ENCODE measurements around the gene RDH13.
"Not testable (repeated sequence)": the region's sequence is repeated elsewhere in the genome, so short reads cannot be mapped to it uniquely, and the experiment has no call there.

RDH13 gene

DNA sequence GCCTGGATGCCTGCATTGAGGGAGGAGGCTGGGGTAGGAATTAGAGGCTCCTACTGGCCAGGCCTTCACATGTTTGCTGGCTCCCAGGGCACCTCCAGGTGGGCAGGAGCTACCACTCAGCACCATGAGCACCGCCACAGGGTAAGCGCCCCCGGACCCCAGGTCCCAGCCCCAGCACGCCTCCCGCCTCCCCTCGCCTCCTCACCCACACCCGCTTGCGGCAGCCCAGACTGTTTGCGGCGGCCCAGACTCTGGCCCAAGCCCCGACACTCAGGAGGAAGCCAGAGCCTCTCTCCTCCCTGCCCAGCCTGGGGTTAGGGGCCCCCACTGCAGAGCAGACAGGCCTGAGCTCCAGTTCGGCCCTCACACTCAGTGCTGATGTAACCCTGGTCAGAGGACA is 13.4 kb upstream of the RDH13 start:
- no peak for DNase-seq

DNA sequence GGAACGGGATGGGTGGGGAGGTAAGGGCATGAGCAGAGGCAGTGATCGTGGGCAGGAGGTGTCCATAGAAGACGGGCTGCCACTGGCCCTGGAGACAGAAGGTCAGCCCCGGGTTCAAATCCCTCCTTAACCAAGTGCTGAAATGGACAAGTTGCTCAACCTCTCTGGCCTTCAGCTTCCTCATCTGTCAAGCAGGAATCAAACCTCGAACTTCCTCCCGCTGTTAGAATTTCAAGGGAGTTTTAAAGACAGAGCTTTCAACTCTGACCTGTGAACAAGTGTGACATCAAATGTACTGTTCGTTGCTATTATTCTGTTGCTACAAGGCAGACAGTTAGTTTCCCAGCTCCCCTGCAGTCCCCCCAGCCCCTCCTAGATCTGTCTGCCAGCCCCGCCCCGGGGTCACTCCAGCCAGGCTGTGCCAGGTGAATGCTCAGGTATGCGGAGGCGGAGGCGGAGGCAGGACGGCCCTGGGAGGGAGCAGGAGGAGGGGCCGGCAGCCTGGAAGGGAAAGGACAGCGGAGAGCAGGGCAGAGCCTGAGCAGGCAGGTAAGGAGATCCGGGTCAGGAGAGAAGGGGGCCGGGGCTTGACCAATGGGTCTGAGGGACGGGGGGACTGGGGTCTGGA is 12.5 kb upstream of the RDH13 start, which contains the start of gene EPS8L1:
Gene EPS8L1 (plus strand): TSS at position 499 of the 628 bp plus-strand sequence. CDS start 576 bp downstream, outside the sequence.
- DNase-seq, result no peak

DNA sequence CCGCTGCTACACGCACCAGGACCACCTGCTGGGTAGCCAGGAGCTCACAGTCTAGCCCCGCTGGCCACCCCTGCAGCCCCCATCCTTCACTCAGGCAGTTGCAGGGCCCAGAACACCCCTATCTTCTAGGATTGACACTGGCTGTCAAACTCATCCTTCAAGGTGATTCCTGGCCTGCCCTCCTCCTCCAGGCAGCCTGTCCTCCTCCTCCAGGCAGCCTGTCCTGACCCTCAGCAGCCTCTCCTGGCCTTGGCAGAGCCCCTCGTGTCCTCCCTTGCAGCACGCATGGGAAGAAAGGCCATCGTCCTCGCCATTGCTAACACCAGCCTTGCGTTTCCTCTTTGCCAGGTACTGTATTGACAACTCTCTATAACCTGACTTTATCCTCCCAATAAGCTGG is 9.0 kb upstream of the RDH13 start:
- DNase-seq, result no peak

DNA sequence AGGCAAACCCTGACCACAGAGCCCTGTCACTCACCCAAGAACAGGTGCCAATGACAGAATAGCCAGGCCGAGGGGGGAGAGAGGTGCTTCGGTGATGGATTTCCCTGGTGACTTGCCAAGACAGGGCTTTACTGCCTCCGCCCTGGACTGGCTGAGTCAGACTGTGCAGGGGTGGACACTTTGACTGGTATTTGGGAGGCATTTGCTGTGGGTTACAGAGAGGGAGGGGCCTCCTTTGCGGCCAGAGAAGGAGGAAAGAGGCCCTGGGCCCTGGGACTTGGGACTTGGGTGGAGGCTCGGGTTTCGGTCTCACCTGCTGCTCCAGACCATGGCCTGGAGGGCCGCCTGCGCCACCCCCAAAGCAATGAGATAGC is 8.2 kb upstream of the RDH13 start:
- no peak for DNase-seq

DNA sequence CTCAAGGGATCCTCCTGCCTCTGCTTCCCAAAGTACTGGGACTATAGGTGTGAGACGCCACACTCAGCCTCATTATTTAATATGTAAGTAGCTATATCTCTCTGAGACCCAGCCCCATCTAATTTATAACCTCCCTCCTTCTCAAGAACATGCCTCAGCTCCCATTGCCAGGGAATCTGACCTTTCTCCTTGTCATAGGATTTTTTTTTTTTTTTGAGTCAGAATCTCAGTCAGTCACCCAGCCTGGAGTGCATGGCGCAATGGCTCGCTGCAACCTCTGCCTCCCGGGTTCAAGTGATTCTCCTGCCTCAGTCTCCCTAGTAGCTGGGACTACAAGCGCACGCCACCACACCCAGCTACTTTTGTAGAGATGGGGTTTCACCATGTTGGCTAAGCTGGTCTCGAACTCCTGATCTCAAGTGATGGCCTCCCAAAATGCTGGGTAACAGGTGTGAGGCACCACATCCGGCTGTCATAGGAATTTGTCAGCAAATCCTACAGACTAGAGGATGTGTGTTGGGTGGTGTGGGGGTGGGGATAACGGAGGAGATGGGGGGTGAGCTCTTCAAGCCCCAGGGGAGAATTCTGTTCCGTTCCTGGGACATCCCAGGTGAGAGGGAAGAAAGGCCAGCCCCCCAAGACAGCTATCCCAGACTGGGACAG is 7.6 kb upstream of the RDH13 start:
- no peak for DNase-seq

DNA sequence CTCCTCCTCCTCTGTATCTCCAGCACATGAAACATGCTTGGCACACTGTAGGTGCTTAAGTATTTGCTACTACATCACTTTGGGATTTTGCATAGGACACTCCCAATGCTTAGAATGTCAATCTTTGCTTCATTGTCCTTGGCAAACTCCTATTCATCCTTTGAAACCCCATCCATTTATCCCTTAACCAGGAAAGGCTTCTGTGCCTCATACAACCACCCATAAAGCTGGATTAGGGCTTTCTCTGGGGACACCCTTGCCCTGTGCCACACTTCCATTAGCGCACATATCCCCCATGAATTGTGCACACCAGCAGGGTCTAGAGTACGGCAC is 6.9 kb upstream of the RDH13 start:
- no peak for DNase-seq

DNA sequence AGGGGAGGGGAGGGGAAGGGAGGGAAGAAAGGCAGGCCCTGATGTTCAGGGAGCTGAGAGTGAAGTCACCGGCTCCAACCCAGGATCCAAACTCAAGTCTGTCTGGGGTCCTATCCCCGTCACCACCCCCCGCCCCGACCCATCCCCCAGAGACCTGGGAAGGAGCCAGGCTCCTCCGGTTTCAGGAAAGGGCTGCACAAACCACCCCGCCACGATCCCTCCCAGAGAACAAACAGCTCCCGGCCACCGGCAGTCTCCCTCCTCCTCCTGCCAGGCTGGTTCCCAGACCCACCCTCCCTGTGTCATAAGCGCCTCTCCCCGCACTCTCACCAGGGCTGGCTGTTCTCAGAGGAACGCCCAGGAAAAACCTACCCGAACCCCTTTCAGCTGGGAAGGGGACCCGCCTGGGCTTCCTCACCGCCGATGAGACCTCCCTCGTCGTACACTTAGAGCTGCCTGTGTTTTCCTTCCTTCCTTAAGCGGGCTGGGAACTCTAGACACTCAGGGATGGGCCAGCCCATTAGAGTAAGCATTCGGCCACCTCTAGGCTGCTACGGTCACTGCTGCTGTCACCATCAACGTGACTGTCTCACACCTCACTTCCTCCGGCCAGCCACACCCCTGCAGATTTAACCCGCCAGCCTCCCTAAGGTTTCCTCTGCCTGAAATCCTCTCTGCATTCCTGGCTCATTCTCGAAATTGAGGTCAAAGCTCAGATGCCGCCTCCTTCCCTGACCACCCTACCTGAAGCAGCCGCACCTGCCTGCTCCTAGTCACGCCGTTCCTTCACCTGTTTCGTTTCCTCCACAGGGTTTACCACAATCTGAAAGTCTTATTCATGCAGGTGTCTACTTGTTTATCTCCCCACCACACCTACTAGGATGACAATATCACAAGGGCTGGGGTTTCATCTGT is 6.3 kb upstream of the RDH13 start:
- DNase-seq, result peak; percentile 48

DNA sequence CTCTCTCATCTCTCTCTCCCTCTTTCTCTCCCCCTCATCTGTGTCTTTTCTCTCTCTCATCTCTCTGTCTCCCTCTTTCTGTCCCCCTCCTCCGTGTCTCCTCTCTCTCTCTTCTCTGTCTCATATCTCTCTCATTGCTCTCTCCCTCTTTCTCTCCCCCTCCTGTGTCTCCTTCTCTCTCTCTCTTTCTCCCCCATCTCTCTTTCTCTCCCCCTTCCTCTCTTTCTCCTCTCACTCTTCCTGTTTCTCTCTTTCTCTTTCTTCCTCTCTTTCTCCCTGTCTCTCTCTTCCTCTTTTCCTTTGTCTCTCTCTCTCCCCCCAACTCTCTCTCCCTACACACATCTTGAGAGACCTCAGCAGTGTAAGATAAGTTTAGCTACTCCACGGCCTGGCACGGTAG is 4.9 kb upstream of the RDH13 start:
- no peak for DNase-seq

DNA sequence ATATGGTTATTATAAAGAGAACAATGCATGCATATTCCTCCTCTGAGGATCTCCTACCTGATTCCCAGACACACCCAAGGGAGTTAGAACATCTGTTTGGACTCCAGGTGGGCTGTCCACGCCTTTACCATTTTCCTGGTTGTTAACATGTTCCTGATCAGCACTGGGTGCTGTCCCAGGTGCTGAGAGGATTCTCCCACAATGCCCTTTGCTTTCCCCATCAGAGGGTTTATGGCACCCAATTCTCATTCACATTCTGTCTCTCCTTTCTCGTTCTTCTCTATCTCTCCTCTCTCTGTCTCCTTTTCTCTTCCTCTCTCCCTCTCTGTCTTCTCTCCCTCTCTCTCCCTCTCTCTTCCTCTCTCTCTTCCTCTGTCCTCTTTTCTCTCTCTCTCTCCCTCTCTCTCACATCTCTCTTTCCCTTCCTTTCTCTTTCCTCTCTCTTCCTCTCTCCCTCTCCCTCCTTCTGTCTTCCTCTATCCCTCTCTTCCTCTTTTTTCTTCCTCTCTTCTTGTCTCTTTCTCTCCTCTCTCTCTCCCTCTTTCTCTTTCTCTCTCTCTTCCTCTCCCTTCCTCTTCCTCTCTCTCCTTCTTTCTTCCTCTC is 3.3 kb upstream of the RDH13 start:
- no peak for DNase-seq

DNA sequence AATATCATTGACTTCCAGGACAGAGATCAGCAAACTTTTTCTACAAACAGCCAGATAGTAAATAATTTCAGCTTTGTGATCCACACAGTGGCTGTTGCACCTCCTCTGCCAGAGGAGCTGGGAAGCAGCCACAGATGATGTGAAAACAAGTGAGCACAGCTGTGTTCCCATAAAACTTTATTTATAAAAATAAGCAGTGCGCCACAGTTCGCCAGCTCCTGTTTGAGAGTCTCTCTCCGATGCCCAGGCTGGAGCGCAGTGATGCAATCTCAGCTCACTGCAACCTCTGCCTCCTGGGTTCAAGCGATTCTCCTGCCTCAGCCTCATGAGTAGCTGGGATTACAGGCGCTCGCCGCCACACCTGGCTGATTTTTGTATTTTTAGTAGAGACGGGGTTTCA is 2.6 kb upstream of the RDH13 start:
- not testable (repeated sequence) for DNase-seq

DNA sequence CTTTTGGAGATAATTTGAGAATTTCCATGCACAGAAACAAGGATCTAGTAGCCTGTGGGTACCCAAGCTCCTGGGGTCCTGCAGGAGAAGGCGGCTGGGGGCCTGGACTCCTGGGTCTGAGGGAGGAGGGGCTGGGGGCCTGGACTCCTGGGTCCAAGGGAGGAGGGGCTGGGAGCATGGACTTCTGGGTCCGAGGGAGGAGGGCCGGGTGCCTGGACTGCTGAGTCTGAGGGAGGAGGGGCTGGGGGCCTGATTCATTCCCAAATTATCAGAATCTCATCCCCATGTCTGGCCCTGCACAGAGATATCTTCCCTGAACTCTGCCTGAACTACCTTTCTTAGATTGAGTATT is 520 bp upstream of the RDH13 start:
- DNase-seq, result no peak

DNA sequence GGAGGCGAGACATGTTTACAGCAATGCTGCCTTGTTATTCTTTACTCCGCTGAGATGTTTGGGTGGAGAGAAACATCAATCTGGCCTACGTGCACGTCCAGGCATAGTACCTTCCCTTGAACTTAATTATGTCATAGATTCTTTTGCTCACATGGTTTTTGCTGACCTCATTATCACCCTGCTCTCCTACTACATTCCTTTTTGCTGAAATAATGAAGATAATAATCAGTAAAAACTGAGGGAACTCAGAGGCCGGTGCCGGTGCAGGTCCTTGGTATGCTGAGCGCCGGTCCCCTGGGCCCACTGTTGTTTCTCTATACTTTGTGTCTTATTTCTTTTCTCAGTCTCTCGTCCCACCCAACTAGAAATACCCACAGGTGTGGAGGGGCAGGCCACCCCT is 2.7 kb downstream of the RDH13 start:
- DNase-seq, result not testable (repeated sequence)

DNA sequence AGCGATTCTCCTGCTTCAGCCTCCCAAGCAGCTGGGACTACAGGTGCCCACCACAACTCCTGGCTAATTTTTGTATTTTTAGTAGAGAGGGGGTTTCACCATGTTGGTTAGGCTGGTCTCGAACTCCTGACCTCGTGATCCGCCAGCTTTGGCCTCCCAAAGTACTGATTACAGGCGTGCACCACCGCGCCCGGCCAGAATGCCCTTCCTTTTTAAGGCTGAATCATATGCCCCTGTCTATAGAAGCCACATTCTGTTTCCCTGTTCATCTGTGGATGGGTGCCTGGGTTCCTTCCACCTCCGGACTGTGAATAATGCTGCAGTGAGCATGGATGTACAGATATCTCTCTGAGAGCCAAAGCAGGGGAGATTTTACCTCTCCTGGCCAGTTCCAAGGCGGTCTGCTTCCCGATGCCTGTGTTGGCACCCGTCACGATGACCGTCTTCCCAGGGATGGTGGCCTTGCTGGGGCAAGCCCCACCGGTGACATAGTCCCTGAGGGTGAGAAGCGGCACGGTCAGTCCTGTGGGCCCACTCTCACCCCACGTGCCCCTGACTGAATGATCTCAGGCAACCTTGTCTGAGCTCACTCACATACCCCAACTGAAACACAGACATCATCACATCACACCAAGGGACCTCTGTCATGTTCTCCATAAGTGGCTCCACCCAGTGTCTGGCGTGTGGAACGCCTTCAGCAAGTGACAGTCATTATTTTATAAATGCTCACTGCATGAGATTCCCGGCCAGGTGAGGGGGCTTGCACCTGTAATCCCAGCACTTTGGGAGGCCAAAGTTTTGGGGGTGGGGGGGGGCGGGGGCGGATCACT is 4.0 kb downstream of the RDH13 start:
- no peak for DNase-seq

DNA sequence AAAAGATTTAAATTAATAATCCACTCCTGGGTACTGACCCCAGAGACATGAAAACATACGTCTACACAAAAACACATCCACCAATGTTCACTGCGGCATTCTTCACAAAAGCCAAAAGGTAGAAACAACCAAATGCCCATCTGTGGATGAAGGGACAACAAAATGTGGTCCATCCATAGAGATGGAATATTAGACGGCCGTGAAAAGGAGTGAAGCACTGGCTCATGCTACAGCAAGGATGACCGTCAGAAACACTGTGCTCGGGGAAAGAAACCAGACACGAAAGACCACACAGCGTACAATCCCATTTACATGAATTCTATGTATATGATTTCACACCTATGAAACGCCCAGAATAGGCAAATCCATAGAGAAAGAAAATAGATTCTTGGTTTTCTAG is 6.1 kb downstream of the RDH13 start:
- no peak for DNase-seq

DNA sequence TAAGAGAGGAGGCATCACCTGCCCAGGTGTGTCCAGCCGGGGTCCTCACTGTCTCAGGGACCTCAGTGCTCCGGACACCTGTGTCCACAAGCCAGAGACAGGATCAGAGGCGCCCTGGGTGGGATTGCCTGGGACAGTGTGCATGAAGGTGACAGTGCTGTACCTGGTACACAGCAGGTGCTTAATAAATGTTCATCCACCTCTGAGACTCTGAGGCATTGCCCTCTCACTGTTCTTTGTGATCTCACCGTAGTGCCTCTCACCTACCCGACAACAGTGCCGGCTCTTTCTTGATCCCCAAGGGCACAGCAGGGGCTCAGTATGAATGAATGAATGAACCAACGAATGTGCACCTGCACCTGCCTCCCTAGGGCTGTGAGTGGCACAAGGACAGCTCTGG is 9.2 kb downstream of the RDH13 start:
- DNase-seq, result no peak

DNA sequence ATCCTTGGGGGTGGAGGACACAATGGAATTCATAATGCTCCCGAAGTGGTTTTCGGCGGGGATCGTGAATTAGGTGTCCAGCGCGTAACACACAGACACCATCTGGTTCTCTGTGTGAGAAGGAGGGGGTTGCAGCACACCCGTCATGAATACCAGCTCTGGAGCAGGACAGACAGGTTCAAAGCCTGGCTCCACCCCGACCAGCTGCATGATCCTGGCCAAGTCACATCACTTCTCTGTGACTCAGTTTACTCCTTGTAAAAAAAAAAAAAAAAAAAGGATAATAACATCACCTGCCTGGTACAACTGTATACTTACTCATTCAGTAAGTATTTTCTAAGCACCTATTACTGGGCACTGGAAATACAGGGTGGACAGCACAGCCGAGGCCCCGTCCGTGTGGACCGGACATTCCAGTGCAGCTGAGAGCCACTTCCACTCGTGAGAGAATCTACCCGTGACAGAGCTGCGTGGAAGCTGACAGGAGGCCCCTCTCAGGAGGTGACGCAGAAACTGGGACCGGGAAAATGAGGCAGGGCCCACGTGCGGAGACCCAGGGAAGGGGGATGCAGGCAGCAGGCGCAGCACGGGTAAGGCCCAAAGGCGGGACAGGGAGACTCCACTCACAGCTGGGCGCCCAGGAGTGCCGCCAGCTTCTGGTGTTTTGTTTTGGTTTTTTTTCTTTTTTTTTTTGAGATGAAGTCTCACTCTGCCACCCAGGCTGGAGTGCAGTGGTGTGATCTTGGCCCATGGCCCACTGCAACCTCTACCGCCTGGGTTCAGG is 12.0 kb downstream of the RDH13 start:
- no peak for DNase-seq

DNA sequence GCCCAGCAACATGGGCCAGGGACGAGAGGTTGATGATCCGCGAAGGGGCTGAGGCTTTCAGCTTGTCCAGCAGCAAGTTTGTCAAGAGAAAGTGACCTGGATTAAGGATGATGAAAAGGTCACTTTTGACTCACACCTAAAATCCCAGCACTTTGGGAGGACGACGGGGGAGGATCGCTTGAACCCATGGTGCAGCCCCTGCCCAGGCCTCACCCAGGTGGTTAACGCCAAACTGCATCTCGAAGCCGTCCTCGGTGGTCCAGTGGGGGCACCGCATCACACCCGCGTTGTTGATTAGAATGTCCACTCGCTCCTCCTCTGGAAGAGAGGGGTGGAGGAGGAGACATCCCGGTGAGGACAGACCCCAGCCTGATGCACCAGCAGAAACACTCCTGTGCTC is 14.5 kb downstream of the RDH13 start:
- no peak for DNase-seq

DNA sequence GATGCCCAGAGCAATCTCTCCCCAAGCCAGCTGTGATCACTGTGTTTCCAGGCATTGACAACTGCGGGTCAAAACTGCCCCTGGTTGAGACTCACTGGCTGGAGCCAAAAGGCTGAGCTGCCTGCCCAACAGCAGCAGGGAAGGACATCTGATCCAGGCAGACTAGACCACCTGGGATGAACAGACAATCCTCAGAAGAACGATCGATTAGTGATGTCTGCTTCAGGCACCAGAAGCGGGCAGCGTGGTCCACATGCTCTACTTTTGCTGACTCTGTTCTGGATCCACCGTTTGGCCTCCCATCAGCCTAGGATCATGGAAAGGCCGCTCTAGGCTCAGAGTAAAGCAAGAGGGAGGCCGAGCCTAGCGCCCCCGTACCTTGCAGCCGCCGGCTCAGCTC is 15.0 kb downstream of the RDH13 start:
- DNase-seq, result no peak

DNA sequence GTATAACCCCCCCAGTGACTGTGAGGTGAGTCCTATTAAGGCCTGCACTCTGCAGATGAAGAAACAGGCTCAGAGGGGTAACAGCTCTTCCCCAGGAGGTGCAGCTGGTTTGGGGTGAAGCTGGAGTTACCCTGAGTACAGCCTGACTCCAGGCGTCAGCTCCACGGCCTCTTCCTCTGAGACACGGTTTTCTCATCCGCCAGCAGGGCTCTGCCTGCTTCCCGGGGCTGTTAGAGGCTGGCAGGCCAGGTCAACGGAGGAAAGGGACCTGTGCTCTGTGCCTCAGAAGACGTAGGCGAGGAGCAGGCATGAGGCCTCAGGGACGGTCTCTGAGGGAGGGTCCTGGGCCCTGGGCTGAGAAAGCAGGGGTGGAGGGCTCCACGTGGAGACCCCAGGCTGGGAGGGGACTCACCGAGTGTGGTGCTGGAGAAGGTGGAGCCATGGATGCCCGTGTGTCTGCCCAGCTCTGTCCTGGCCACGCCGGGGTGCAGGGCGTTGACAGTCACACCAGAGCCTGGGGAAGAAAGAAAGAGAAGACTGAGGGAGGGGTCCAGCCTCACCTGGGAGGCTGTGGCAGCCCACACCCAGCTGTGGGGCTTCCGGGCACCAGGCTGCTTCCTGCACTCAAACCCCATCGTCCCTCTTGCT is 15.8 kb downstream of the RDH13 start:
- DNase-seq, result no peak

DNA sequence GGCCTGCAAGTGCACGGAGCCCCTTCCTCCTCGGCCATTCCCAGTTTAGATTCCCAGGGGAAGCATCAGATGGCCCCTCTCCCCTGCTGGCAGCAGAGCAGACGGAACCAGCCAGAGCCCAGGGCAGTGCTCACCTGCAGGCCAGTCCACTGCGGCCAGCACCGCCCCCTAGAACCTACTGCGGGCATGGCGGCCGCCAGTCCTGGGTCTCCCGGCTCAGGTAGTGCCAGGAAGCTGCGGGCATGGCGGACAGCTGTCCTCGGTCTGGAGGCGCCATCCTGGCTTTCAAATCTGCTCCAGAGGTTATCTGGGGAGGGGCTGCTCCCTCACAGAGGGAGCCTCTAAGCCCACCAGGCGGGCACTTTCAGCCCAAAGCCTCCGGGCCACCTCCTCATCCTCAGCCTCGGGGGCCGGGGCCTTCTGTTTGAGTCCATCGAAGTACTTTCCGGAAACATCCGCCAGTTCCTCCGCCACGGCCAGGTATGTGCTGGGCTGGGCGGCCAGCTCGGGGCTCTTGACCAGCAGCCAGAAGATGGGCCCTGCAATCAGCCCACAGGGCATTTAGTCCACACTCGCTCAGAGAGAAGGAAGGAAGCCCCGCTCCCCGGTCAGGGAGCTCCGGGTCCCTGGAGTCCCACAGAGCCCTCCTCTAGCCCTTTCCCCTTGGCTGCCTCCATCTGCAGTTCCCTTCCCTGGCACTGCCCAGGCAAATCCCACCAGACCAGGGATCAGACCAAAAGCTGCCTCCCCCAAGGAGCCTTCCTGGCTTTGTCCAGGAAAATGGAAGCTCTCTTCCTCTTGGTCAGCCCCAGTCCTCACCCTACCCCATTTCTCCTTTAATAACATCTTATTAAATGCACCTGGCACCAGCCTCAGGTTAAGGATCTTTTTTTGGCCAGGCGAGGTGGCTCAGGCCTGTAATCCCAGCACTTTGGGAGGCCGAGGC is 17.9 kb downstream of the RDH13 start:
- no peak for DNase-seq

All from eye (tissue), 1 donor.